ENCODE data around the gene CA4.
"Not testable (repeated sequence)": the region's sequence is repeated elsewhere in the genome, so short reads cannot be mapped to it uniquely, and the experiment has no call there.

CA4 gene

DNA sequence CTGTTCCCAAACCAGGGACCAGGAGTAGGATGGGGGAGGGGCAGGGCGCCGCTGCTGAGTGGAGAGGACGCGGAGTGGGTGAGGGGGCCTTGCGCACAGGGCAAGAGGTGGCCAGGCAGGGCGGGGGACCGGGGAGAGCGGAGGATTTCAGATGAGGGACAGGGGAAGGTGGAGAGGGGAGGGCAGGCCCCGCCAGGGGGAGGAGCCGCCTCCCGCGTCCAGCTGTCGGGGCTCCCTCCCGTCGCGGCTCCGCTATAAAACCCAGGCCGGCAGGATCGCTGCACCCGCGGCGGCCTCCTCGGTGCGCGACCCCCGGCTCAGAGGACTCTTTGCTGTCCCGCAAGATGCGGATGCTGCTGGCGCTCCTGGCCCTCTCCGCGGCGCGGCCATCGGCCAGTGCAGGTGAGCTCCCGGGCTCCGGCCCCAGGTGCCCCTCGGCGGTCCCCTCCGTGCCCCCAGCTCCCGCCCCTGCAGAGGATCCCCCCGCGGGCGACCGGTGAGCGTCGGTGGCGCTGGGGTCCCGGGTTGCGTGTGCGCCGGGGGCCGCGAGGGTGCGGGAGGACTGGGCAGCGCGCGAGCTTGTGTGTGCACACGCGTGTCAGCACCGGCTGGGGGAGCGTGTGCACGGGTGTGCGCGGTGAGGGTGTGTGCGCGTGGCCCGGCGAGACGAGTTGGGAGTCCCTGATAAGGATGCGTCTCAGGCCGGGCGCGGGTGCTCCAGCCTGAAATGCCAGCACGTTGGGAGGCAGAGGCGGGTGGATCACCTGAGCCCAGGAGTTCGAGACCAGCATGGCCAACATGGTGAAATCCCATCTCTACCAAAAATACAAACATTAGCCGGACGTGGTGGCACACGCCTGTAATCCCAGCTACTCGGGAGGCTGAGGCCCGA lies at the start of gene CA4:
CA4 (plus strand) TSS at position 283 of the 892 bp plus-strand sequence; CDS start at position 345, 62 bp downstream.
- no peak for DNase-seq (ENCODE audit: low read depth in 2 of 2)

DNA sequence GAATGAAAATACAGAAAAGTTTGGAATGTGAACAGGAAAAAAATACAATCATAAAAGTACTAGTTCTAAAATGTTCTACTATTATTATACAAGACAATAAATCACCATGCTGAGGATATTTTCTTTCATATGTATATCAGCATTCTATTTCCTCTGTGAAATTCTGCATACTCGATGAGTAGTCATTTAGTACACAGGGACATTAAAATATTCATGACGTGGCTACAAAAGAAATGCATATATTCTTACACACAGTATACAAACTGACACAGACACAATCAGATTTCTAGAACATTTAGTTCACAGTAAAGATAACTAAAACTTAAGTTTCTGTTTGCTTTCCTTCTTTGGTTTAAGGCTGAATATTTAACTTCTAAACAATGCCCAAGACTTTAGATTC lies 49.2 kb upstream of the CA4 start:
- not testable (repeated sequence) for DNase-seq (ENCODE audit: low read depth in 2 of 2)

- not testable (repeated sequence) for DNase-seq (ENCODE audit: low read depth in 2 of 2)
Measured at GRCh38 chr17:60102015-60102631, 47.6 kb upstream of the CA4 start.

DNA sequence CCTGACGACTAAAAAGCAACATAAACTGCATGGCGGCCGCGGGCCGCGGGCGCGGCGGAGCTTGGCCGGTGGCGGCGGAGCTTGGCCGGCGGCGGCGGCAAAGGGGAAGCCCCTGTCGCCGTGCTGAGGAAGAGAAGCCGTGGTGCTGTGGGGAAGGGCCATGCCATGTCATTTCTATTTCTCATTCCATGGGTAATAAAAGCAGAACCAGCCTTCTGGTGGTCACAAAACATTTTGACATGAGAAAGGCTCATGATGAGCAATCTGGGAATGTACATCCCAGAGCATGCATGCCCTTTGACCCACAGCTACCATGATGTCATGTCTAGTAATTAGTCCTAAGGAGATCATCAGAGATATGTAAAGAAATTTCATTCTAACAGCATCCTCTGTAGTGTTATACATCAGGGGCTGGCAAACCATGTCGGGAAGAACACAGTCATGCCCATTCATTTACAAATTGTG lies 47.1 kb upstream of the CA4 start:
- no peak for DNase-seq (ENCODE audit: low read depth in 2 of 2)

DNA sequence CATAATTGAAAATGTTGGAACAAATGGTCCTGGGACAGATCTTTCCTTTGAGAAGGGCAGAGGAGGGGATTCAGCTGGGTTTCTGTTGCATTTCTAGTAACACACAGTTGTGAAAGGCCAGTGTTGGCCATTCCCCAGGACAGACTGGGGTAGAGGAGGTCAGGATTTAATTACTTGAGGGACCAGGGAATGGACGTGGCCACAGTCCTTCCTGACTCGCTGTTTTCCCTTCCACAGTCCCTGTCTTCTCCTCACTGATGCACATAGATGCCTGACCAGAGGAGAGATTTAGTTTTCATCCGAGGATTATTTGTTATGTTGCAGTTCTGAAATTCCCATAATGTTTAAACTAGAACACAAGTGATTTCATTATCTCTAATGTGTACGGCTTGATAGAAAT lies 45.8 kb upstream of the CA4 start:
- no peak for DNase-seq (ENCODE audit: low read depth in 2 of 2)

- no peak for DNase-seq (ENCODE audit: low read depth in 2 of 2)
Measured at GRCh38 chr17:60106340-60107059, 43.3 kb upstream of the CA4 start.

DNA sequence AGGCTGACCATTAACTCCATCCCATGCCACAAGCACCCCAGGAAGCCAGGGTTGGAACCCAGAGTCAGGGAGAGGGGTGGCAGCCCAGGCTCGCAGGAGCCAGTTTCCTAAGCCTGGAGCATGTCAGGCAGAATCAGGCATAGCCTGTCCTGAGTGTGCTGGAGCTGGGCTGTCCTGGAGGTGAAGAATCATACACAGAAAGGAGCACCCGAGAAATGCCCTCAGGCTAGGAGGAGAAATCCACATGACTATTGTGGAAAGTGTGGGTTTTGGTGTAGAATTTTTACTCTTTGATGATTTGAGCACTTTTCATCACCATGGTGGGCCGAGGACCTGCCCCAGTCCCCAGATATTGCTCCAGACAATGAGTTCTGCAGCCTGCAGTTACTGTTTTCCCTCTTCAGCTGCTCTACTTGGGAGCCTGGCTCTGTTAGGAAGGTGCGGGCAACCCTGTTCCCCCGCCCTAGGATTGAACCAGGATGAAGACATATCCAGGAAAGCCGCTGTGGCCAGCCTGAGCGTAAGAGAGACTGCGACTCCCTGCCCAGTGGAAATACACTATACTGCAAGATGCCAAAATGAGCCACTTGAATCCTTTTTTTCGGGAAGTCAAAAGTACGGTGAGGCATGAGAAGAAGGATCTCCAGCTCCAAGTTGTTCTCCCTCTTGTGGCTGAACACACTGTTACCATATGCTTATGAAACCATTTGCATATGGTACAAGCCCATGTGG lies 42.1 kb upstream of the CA4 start:
- DNase-seq (ENCODE audit: low read depth in 2 of 2), result no peak

DNA sequence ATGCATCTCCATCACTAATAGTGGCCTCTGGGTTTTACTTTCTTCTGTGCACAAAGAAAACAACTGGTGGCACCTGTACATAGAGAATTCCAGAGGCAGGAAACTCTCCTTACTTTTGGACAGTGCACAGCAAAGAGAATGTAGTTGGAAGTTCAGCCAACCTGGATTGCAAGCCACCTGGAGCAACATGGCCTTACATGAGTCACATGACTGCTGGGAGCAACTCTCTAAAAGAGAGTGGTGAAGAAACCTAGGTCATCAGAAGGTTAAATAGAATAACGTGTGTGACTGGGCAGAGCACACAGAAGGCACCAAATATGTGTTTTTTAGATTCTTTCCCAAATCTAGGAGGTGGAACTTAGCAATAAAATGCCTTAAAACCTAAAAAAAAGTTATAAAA lies 41.5 kb upstream of the CA4 start:
- not testable (repeated sequence) for DNase-seq (ENCODE audit: low read depth in 2 of 2)

DNA sequence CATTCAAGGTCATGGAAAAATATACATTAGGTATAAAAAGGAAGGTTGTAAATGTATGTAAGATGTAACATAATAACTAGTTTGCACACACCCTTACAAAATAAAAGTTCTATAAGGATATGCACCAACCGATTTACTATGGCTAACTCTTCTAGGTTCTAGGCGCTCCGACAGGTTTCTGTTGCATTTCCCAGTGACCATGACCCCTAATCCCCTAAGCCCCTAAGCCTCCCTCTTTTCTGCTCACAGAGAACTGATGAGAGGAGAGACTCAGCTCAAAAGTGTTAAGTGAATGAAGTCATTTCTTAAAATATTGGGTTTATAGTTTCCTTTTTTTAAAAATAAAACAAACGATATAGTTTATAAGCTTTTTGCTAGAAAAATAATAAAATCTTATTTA lies 41.1 kb upstream of the CA4 start:
- DNase-seq (ENCODE audit: low read depth in 2 of 2), result no peak

- no peak for DNase-seq (ENCODE audit: low read depth in 2 of 2)
Measured at GRCh38 chr17:60109161-60109560, 40.6 kb upstream of the CA4 start.

- no peak for DNase-seq (ENCODE audit: low read depth in 2 of 2)
Measured at GRCh38 chr17:60110586-60110985, 39.2 kb upstream of the CA4 start.

GRCh38 chr17:60111661-60112060 lies 38.1 kb upstream of the CA4 start:
- not testable (repeated sequence) for DNase-seq (ENCODE audit: low read depth in 2 of 2)

DNA sequence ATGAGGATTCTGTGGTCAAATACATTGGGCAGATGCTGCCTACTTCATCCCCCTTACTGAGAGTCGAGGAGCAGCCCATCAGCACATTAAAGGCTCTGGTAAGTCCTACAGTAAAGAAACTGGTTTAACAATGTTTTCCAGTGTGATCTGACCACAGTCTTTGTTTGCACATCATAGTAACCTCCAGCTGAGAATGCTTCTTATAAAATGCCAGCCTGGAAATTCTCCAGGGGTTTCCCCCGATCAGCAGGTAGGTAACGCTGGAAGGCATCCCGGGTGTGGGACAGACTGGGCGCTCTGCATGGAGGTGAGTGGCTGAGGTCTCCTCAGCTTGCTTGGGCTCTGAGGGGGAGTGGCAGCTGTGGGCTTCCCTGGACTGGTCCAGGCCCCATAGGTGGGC lies 34.4 kb upstream of the CA4 start:
- DNase-seq (ENCODE audit: low read depth in 2 of 2), result not testable (repeated sequence)

GRCh38 chr17:60116196-60116595 lies 33.6 kb upstream of the CA4 start:
- DNase-seq (ENCODE audit: low read depth in 2 of 2), result not testable (repeated sequence)

DNA sequence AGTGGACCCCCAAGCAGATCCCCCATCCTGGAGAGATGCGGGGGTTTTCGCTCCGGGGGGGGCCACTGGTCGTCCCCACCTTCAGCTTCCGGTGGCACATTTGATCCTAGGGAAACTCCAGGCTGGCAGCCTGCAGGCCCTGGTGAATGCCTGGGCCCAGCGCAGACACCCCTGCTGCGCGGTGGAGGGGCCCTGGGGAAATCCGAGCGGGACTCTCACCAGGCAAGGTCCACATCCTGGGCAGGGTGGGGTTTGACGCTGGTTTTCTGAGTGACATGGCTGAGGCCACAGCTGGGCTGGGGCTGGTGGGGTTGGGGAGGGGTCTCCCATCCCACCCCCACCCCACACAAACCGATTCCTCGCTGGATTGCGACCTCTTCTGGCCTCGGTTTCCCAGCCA lies 30.6 kb upstream of the CA4 start:
- DNase-seq (ENCODE audit: low read depth in 2 of 2), result not testable (repeated sequence)

- DNase-seq (ENCODE audit: low read depth in 2 of 2), result not testable (repeated sequence)
Measured at GRCh38 chr17:60119807-60120748, 29.7 kb upstream of the CA4 start.

GRCh38 chr17:60127068-60128064 lies 22.4 kb upstream of the CA4 start:
- DNase-seq (ENCODE audit: low read depth in 2 of 2), result no peak

DNA sequence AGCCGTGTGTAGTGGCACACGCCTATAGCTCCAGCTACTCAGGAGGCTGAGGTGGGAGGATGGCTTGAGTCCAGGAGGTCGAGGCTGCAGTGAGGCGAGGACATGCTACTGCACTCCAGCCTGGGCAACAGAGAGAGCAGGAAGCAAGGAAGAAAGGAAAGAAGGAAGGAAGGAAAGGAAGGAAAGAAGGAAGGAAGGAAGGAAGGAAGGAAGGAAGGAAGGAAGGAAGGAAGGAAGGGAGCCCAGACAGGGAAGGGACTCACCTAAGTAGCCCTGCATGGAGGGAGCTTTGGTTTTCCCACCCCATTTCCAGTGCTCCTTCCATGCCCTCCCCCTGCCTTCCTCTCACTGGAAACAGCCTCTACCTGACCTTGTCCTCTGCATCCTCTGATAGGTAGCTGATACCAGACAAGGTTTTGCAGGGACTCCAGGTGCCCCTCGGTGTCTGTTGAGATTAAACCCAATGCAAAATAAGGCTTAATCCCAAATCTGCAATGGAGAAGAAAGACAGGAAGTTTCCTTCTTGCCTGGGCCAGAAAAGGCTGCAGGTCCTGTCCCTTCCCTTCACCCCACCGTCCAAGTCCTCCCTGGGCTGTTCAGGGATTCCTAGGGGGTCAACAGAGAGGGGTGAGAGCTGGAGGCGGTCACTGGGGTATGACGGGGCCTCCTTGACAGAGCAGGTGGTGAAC lies 21.5 kb upstream of the CA4 start:
- DNase-seq (ENCODE audit: low read depth in 2 of 2), result no peak

DNA sequence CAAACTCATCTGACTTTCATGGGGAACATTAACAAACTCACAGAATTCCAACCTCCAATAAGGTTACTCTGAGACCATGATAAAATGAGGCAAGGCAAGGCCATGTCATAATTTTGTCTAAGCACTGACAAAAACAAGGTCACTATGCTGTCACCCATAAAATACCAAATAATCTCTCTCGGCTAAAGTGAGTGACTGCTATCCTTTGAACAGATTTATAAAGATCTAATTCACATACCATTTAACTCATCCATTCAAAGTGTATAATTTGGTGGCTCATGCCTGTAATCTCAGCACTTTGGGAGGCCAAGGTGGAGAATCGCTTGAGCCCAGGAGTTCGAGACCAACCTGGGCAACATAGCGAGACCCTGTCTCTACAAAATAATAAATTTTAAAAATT lies 20.6 kb upstream of the CA4 start:
- DNase-seq (ENCODE audit: low read depth in 2 of 2), result no peak

Data from fibroblast of skin of left biceps (primary cell).